ENCODE measurements around the gene NPPC. TPM values are rescaled to one million over a fixed set of nuclear protein-coding genes. Genes with fewer than 3 reads are reported as not detected.

The NPPC gene
- total RNA-seq, 1 experiment from 2014 or later = not detected

DNA sequence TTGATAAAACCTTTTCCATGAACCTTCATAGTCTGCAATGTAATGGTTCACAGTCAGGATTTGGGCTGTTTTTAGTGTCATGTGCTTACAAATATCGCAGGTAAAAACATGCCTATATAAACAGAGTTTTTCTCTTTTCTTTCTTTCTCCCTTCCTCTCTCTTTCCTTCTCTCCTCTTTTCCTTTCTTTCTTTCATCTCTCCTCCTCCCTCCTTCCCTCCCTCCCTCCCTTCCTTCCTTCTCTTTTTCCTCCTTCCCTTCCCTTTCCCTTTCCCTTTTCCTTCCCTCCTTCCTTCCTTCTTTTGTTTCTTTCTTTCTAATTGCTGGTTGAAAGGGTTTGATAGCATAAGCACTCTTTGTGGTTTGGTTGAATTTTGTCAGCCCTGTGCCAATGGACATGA, 9.6 kb upstream of the NPPC start:
- CTCF ChIA-PET = no interaction called here
- TF ChIP-seq CTCF (IDR thresholded peaks at IDR 0.05; ENCODE audit: unreplicated experiment) = no peak
- no peaks in the 10 kb centered on the region for H3K4me1 Mint-ChIP-seq (ENCODE audit: low read depth, unreplicated experiment)
- no peak overlapping the region for H3K4me3 Mint-ChIP-seq (ENCODE audit: low read depth, unreplicated experiment)
- no peaks in the 10 kb centered on the region for H3K36me3 Mint-ChIP-seq (ENCODE audit: insufficient read depth, unreplicated experiment)
- peaks cover 62% of the 10 kb centered on the region for H3K27me3 Mint-ChIP-seq (ENCODE audit: unreplicated experiment)
- intact Hi-C loops (cut with micrococcal nuclease; ENCODE audit: unreplicated experiment) = no loop called here
- BruUV-seq (replicated peaks) = no TSS peak
- DNase-seq = no peak
- H3K9me3 Mint-ChIP-seq (ENCODE audit: low read depth, unreplicated experiment) = no peaks in the 10 kb centered on the region
- H3K27ac Mint-ChIP-seq (ENCODE audit: unreplicated experiment) = no peak overlapping the region

GRCh38 chr2:231935207-231935524, 9.0 kb upstream of the NPPC start:
- Mint-ChIP-seq H3K27me3 (ENCODE audit: unreplicated experiment) (peaks cover 67% of the 10 kb centered on the region), H3K4me1 (ENCODE audit: low read depth, unreplicated experiment) (no peaks in the 10 kb centered on the region), H3K36me3 (ENCODE audit: insufficient read depth, unreplicated experiment) (no peaks in the 10 kb centered on the region), H3K4me3 (ENCODE audit: low read depth, unreplicated experiment) (no peak overlapping the region), H3K27ac (ENCODE audit: unreplicated experiment) (no peak overlapping the region), H3K9me3 (ENCODE audit: low read depth, unreplicated experiment) (no peaks in the 10 kb centered on the region)
- CTCF ChIA-PET = no interaction called here
- intact Hi-C loops (cut with micrococcal nuclease; ENCODE audit: unreplicated experiment) = no loop called here
- TF ChIP-seq CTCF (IDR thresholded peaks at IDR 0.05; ENCODE audit: unreplicated experiment) = no peak
- BruUV-seq (replicated peaks) = no TSS peak
- no peak for DNase-seq

GRCh38 chr2:231934441-231935206, 8.4 kb upstream of the NPPC start:
- H3K36me3 Mint-ChIP-seq (ENCODE audit: insufficient read depth, unreplicated experiment) = no peaks in the 10 kb centered on the region
- CTCF ChIA-PET = no interaction called here
- H3K4me3 Mint-ChIP-seq (ENCODE audit: low read depth, unreplicated experiment) = no peak overlapping the region
- TF ChIP-seq CTCF (IDR thresholded peaks at IDR 0.05; ENCODE audit: unreplicated experiment) = no peak
- no peak overlapping the region for H3K27ac Mint-ChIP-seq (ENCODE audit: unreplicated experiment)
- H3K9me3 Mint-ChIP-seq (ENCODE audit: low read depth, unreplicated experiment) = no peaks in the 10 kb centered on the region
- H3K27me3 Mint-ChIP-seq (ENCODE audit: unreplicated experiment) = peaks cover 72% of the 10 kb centered on the region
- intact Hi-C loops (cut with micrococcal nuclease; ENCODE audit: unreplicated experiment) = no loop called here
- H3K4me1 Mint-ChIP-seq (ENCODE audit: low read depth, unreplicated experiment) = no peaks in the 10 kb centered on the region
- no peak for DNase-seq
- no TSS peak for BruUV-seq (replicated peaks)

- Mint-ChIP-seq H3K27me3 (ENCODE audit: unreplicated experiment) (peaks cover 79% of the 10 kb centered on the region), H3K9me3 (ENCODE audit: low read depth, unreplicated experiment) (no peaks in the 10 kb centered on the region), H3K4me3 (ENCODE audit: low read depth, unreplicated experiment) (no peak overlapping the region), H3K4me1 (ENCODE audit: low read depth, unreplicated experiment) (no peaks in the 10 kb centered on the region), H3K36me3 (ENCODE audit: insufficient read depth, unreplicated experiment) (peaks cover 4% of the 10 kb centered on the region), H3K27ac (ENCODE audit: unreplicated experiment) (no peak overlapping the region)
- TF ChIP-seq CTCF (IDR thresholded peaks at IDR 0.05; ENCODE audit: unreplicated experiment) = no peak
- CTCF ChIA-PET = no interaction called here
- intact Hi-C loops (cut with micrococcal nuclease; ENCODE audit: unreplicated experiment) = no loop called here
- DNase-seq = no peak
- no TSS peak for BruUV-seq (replicated peaks)
These were observed 7.8 kb upstream of the NPPC start for GRCh38 chr2:231933916-231934401.

Measured in Calu3 (cell line).